UCSD-AML1 (cell line): ENCODE data around the gene STX10.

Source experiments
- DNase-seq: peaks from one replicate; lab custom pipeline; 2025; ENCODE audit not compliant: unreplicated experiment; lab: John Stamatoyannopoulos, UW

The STX10 gene

DNA sequence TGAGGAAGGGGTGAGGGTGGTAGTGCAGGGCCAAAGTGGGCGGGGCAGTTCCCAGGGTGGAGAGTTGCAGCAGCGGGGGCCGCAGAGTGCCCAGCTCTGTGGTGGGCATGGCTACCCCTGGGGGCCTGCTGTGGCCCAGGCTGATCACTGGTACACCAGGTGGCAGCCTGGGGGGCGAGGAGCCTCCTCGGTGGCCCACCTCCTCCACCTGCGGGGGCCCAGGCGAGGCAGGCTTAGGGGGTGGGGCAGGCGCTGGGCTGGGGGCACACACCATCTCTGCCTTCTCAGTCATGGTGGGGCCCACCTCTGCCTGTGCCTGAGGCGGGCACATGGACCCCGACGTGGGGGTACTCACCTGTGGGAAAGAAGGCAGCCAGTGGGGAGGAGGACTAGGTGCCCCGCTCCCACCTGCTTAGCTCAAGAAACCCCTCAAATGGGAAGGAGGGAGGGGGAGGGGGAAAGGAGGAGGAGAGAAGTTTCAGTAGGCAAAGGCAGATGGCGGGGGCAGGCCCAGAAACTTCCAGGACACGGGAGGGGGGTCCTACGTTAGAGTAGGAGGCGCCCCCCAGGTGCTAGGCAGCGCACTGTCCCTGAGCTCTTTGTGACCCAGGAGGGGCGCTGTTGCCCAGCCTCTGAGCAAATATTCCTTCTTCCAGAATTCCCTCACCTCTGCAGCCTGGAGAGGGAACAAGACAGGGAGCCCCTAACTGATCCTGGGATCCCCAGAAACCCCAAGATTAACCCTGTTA, 49.2 kb downstream of the STX10 start:
- DNase-seq, result peak; percentile 59

DNA sequence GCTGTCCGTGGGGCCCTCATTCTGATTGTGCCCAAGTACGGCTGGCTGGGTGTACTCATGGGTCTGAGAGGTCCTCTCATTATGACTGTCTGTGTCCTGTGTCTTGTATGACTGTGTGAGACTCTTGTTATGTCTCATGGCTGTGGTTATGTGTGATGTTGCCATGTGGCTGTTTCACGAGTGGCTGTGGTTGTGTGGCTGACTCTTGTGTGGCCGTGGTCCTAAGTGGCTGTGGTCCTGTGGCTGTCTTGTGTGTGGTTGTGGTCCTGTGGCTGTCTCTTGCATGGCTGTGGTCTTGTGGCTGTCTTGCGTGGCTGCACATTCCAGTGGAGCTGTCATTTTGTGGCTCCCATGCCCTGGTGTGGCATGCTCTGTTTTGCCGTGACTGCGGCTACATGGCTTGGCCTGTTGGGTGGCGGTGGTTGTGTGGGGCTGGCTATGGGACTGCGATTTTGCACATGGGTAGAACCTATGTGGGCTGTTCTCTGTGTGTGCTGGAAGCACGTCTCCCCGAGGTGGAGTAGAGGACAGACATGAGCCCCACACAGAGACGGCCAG, 50.1 kb downstream of the STX10 start:
- peak; percentile 67 for DNase-seq

DNA sequence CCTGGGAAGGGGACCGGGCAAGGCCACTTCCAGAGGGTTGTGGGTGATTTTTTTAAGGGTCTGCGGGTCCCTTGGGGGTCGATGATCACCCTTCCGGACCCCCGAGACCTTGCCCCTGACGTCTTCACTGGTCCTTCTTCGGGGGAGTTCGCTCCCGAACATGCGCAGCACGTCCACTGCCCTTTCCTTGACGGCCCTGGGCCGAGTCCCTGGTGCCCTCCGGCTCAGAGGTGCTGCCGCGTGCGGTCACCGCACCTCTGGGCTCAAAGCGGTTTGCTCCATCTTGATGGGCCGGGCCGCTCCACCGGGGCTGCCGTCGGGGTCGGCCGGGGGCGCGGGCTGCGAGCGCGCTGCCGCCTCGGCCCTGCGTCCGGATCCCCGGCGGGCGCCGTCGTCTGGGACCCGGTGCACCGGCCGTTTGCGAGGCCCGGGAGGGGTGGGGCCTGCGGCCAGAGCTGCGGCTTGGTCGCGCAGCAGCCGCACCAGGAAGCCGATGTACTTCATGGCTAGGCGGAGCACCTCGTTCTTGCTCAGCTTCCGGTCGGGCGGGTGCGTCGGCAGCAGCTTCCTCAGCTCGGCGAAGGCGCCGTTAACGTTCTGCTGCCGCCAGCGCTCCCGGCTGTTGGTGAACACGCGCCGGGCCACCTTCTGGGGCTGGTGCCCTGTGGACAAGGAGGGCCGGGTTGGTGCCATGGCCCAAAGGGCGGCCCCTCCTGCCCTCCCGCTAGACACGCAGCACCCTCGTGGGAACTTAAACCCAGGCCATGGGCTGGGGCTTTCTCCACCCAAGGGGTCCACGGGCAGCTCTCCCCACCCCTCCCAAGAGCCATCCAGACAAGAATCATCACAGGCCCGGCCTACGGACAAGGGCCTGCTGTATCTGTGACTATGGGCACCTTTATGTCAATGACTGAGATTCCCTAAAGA, 50.8 kb downstream of the STX10 start:
- DNase-seq, result peak; percentile 83

DNA sequence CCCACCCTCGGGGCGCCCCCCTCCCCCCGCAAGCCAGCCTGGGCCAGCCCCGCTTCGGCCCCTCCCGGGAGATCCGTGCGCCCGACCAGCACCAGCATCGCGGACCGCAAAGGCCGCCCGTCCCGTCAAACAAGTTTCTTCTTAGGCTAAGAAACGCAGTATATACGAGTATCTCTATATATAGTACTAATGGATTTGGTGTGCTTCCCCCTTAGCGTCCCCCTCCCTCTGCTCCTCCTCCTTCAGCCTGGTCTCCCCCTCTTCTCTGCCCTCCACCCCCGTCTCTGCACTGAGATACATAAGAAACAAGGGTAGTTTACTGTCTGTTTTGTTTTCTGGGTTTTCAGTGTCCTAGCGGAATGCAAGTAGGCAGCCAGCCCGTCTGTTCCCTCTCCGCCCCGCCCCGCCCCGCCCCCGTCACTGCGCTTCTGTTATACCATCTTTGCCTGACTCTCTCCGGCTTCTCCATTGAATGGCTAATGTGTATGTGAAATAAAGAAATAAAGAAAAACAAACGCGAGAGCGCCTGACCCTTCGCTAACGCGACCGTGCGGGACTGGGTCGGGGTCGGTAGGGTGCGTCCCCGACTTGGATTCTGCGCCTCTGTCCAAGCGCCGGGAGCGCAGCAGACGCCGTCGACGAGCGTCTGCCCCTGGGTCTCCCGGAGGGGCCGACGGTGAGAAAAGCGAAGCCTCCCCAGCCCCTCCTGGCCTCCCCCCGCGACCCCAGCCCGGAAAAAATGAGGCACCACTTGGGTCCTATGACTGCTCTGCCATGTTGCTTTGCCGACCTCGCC, 51.7 kb downstream of the STX10 start:
- DNase-seq, result peak; percentile 87

DNA sequence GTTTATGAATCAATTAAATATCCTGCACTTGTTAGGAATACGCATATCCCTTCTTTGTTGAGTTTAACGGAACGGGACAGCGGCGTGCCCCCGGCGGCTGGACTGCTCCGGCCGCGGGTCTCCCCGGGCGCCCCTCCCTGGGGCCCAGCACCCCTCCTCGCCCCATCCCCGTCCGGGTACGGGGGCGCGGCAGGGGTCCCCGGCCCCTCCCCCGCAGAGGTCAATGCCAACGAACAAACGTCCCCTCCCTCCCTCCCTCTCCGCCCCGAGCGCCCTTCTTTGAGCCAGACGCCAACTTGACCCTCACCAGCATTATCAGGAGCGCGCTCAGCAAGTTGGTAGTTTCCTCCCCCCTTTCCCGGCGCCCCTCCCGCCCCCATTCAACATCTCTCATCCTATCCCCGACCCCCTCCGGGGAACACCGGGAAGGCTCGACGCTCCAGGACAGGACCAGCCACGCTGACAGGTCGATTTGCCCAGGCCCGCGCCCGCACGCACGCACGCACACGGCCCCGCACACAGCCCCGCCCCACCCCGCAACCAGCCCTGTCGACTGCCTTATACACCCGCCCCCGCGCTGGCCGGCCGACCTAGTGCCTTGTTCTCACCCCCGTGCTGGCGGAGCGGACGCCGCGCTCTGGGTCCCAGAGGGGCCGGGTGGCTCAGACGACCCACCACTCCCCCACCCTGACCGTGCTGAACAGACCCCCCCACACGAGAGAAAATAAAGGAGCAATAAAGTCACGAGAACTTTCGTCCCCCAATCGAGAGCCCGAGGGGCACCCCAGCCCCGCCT, 52.5 kb downstream of the STX10 start:
- DNase-seq, result peak; percentile 87

DNA sequence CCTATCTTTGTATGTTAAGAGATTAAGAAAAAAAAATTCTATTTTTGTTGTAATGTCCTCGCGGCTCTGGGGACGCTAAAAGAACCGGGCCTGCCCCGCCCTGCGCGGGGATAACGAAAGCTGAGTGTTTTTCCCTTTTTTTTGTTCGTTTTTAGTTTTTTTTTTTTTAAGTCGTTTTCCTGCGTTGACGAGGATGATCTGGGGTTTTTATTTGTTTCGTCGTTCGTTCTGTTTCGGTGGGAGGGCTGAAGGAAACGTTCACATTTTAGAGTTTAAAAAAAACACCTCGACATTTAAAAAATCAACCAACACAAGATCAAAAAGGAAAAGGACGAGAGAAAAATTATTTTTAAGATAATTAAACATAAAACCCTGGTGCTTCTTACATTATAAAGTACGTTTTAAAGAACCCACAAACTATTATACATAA, 53.1 kb downstream of the STX10 start:
- DNase-seq, result no peak

DNA sequence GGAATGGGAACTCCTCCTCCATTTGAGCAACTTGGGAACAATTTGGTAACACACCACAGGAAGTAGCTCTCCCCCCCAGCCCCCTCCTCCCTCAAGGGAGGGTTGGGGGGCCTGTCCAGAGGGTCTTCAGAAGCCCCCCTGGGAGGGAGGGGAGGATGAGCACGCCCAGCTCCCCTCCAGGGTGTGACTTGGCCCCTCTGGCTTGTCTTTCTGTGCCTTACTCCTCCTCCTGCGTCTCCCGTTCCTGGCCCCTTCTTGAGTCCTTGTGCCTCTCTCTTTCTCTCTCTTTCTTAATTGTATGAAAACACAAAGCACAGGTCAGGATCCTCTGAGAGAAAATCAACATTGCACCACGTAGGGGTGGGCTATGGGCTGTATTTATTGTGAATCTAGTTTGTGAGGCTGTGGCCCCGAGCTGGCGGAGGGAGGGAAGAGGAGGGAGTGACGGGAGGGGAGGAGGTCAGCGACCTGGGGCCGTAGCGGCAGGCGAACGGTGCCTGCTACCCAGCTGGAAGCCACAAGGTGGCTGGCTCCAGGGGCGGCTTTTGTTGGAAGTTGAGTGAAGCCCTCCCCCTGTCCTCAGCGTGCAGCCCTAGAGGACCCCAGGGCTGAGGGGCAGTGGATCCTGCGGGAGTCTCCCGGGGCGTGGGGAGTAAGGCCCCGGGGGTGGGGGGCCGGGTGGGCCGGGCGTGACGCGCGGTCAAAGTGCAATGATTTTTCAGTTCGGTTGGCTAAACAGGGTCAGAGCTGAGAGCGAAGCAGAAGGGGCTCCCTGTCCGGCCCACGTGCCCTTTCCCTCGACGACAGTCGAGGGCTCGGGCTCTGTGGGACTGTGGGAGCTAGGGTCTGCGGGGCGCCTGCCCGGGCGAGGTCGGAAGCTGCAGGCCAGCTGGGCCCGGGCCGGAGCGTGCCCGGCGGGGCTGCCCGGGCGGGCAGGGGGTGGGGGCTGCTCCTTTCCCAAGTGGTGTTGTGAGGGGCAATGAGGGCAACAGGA, 53.9 kb downstream of the STX10 start:
- DNase-seq, result peak; percentile 82

DNA sequence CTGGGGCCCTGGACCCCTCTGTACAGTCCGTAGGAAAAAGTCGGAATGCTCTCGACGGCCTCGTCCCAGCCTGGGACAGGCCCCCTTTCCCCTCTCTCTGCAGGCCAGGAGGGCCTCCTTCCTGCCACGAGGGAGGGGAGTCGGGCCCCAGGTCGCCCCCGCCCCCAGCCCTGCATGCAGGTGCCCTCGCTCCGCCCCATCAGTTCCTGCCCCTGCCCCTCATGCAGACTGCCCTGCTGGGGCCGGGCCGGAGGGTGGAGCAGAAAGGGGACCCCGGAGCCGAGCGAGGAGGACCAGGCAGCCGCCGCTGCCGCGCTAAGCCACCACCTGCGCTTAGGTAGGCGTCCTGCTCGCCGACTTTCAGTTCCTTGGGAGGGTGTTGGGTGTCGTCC, 54.8 kb downstream of the STX10 start:
- DNase-seq, result no peak

DNA sequence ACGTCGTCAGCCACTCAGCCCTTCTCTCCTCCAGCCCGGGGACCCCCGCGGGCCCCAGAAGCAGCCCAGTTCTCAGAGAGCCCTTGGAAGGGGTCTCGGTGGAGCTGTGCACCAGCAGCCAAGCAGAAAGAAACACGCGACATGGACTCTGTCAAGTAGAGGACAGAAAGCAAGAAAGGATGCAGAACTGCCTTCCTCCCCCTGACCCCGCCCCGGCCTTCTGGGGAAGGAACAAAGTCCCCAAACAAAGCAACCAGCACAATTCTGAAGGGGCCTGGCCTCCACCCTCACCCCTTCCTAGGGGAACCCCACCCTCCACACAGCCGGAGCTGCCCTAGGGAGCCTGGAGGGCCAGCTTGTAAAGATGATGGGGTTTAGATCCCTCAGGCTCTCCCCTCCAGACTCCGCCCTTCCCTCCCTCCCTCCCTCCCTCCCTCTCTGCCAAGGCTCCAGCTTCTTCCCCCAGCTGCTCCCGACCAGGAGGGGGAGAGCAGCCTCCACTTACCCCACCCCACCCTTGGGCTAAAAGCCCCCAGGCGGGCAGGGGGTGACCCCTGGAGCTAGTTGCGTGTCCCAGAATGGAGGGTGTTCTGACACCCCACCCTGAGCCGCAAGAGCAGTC, 55.3 kb downstream of the STX10 start:
- DNase-seq, result no peak

DNA sequence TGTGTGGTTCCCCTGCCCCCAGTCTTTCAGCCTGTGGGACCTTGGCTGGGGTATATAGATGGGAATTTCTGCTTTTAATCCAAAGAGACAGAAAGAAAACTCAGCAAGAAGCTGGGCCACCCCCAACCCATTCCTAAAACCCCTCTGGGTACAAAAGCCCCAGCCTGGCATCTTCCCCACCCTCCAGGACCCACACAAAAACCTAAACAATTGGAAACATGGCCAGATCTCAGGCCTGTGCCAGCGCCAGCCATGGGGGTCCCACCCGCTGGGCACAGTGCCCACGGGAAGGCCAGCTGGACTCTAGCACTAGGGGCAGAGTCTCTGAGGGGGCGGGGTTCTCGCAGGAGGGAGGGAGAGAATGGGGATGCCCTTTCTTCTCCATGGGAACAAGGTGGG, 56.1 kb downstream of the STX10 start:
- DNase-seq, result no peak
